GM12878 (cell line): ENCODE results near the gene JHY. TPM values are rescaled to one million over a fixed set of nuclear protein-coding genes. Genes with fewer than 3 reads are reported as not detected.

Source experiments
- ATAC-seq: fragments of 200-7000 bp; cut with Tn5 transposase; 3 replicates; pipeline ENCODE4 v1.9.1; 2020; ENCODE audit warnings: mild to moderate bottlenecking, moderate library complexity
- Bru-seq: library from RNA; stranded (reverse); fragments of 400-500 nt; gene quantifications from one replicate; lab custom pipeline; 2021; lab: Mats Ljungman, UMichigan
- BruChase-seq, 2 experiments: library from RNA; stranded (reverse); fragments of 400-500 nt; gene quantifications; one replicate each; lab custom pipeline; 2021; lab: Mats Ljungman, UMichigan
- BruUV-seq: library from RNA; stranded (reverse); fragments of 400-500 nt; replicated peaks from 2 replicates; lab custom pipeline; 2021; lab: Mats Ljungman, UMichigan
- CTCF ChIA-PET: fragments of 300-600 bp; sonication (Branson Sonifier 250); formaldehyde crosslinking; extraction: SDS; loops from one replicate; lab custom pipeline; 2021; ENCODE audit warnings: inconsistent platforms; lab: Yijun Ruan, JAX
- POLR2A ChIA-PET: fragments of 350-600 bp; formaldehyde crosslinking; extraction: SDS; loops from one replicate; lab custom pipeline; 2021; ENCODE audit warnings: inconsistent platforms; lab: Charles Lee
- RAD21 ChIA-PET: fragments of 300-600 bp; sonication (Branson Sonifier 250); formaldehyde crosslinking; loops from one replicate; lab custom pipeline; 2023; ENCODE audit warnings: antibody characterized with exemption; ENCODE audit not compliant: unreplicated experiment; lab: Charles Lee
- SMC1A ChIA-PET: fragments of 300-600 bp; sonication (Branson Sonifier 250); formaldehyde crosslinking; loops from one replicate; lab custom pipeline; 2023; ENCODE audit not compliant: unreplicated experiment, uncharacterized antibody; lab: Charles Lee
- DNase-seq: peaks from one replicate; pipeline ENCODE4 v3.0.0-alpha.2; 2011; ENCODE audit warnings: low read depth, low spot score
- FAIRE-seq: peaks from 3 replicates; lab custom pipeline; 2011; peaks lifted over from hg19 to GRCh38; lab: Jason Lieb, UNC
- H2AFZ ChIP-seq: 2 replicates; pipeline ENCODE4 v1.6.0; 2011; ENCODE audit warnings: low read depth, low read length, control low read depth; ENCODE audit not compliant: control insufficient read depth
- H3K27ac ChIP-seq: 2 replicates; pipeline ENCODE4 v1.5.1; 2011; ENCODE audit warnings: control low read depth; ENCODE audit not compliant: control insufficient read depth, insufficient read depth
- H3K27me3 ChIP-seq, 2 experiments: replicated peaks in 1 of 2; 2 replicates each; pipeline versions ENCODE4 v1.6.0 to v1.6.1; 2011; ENCODE audit warnings: low read length in 1 of 2; ENCODE audit not compliant: control insufficient read depth in 2 of 2, insufficient read depth in 2 of 2
- H3K36me3 ChIP-seq, 2 experiments: 2 replicates each; pipeline ENCODE4 v1.5.1; 2011; ENCODE audit warnings: low read length in 1 of 2; ENCODE audit not compliant: control insufficient read depth in 2 of 2, insufficient read depth in 2 of 2
- H3K4me1 ChIP-seq: 2 replicates; pipeline ENCODE4 v1.6.1; 2011; ENCODE audit warnings: mild to moderate bottlenecking, low read length, moderate library complexity, mixed read lengths; ENCODE audit not compliant: control insufficient read depth, insufficient read depth
- H3K4me2 ChIP-seq: 2 replicates; pipeline ENCODE4 v1.6.0; 2011; ENCODE audit warnings: control low read depth; ENCODE audit not compliant: control insufficient read depth, insufficient read depth
- H3K4me3 ChIP-seq: fragments of 200-600 bp; sonication (generic); 2 replicates; pipeline ENCODE4 v1.5.1; 2016
- H3K79me2 ChIP-seq: 2 replicates; pipeline ENCODE4 v1.6.0; 2011; ENCODE audit warnings: low read length; ENCODE audit not compliant: control insufficient read depth, insufficient read depth
- H3K9ac ChIP-seq: 2 replicates; pipeline ENCODE4 v1.8.0; 2011; ENCODE audit warnings: low read length, control low read depth, mixed read lengths; ENCODE audit not compliant: control insufficient read depth, insufficient read depth
- H3K9me3 ChIP-seq: replicated peaks from 3 replicates; pipeline ENCODE4 v1.5.1; 2011; ENCODE audit warnings: mild to moderate bottlenecking, low read length; ENCODE audit not compliant: control insufficient read depth, insufficient read depth
- H4K20me1 ChIP-seq: 2 replicates; pipeline ENCODE4 v1.6.0; 2011; ENCODE audit not compliant: control insufficient read depth, insufficient read depth
- MEF2B ChIP-seq: fragments of 450-650 bp; IDR thresholded peaks from 2 replicates; pipeline ENCODE4 v1.6.1; 2018; ENCODE audit warnings: mild to moderate bottlenecking, moderate library complexity; ENCODE audit not compliant: partially characterized antibody, poor library complexity, severe bottlenecking
- MLLT1 ChIP-seq: fragments of 450-650 bp; IDR thresholded peaks from 2 replicates; pipeline ENCODE4 v1.6.1; 2016; ENCODE audit warnings: mild to moderate bottlenecking
- NR2F1 ChIP-seq: fragments of 450-650 bp; conservative IDR thresholded peaks from 2 replicates; pipeline ENCODE4 v1.6.1; 2017; ENCODE audit warnings: mild to moderate bottlenecking
- SPI1 ChIP-seq: IDR thresholded peaks from 2 replicates; pipeline ENCODE4 v1.6.1; 2011; ENCODE audit warnings: low read depth, mild to moderate bottlenecking, low read length, moderate library complexity, borderline replicate concordance; ENCODE audit not compliant: insufficient read depth
- SUZ12 ChIP-seq: fragments of 200-600 bp; sonication (generic); IDR thresholded peaks from one replicate; pipeline ENCODE4 v1.6.1; 2018; ENCODE audit warnings: antibody characterized with exemption, mild to moderate bottlenecking; ENCODE audit not compliant: unreplicated experiment
- YY1 ChIP-seq: IDR thresholded peaks from 2 replicates; pipeline ENCODE4 v1.6.1; 2011; ENCODE audit warnings: low read depth, mild to moderate bottlenecking, low read length
- WGBS: methylation state at CpG from one replicate; pipeline ENCODE4 v1.1.6; 2016; ENCODE audit warnings: low lambda C conversion rate; ENCODE audit not compliant: insufficient replicate concordance, insufficient coverage; ENCODE audit errors: missing lambda C conversion rate; 5-methylcytosine and 5-hydroxymethylcytosine counted together
- in situ Hi-C: fragments of 300-500 bp; cut with MboI; formaldehyde crosslinking; loops from 9 replicates; pipeline ENCODE4 v1.14.3; 2018; ENCODE audit warnings: mixed read lengths
- intact Hi-C: fragments of 100-400 bp; cut with micrococcal nuclease; formaldehyde crosslinking; loops from one replicate; pipeline ENCODE4 v1.14.2; 2022; ENCODE audit not compliant: unreplicated experiment
- long read RNA-seq, 2 experiments: library from polyadenylated mRNA; unstranded; transcript quantifications; one replicate each; pipeline ENCODE4 v2.0.0, GENCODE V29; 2019 to 2020
- polyA minus RNA-seq, 3 experiments: library from RNA; depleted of rRNA, polyadenylated mRNA; stranded (reverse); fragments of >200 nt; gene quantifications; 2 replicates each; pipeline ENCODE4 v1.2.3, GENCODE V29; 2011
- polyA plus RNA-seq, 11 experiments: library from polyadenylated mRNA; depleted of rRNA in 4 of 11; unstranded in 6 of 11; stranded (reverse) in 5 of 11; fragments of >200 nt; fragmentation: Nextera tagmentation in 4 of 11; fragmentation: Illumina TruSeq in 1 of 11; extraction: Ambion mirVana in 4 of 11; extraction: Trizol in 1 of 11; gene quantifications; 1 replicate in 1 of 11; 2 replicates in 10 of 11; pipeline versions ENCODE4 v1.2.1 to v1.2.3, GENCODE V29; 2011 to 2016; ENCODE audit warnings: inconsistent platforms in 2 of 11, missing spikeins in 2 of 11, low read depth in 1 of 11
- total RNA-seq, 4 experiments: library from RNA; depleted of rRNA in 3 of 4; stranded (reverse); fragments of >200 nt in 3 of 4; fragmentation: Illumina TruSeq in 1 of 4; extraction: Trizol in 1 of 4; gene quantifications; 2 replicates each; pipeline versions ENCODE4 v1.2.1 to v1.2.3, GENCODE V29; 2013 to 2021

Gene JHY
- 30.2 and 30.7 TPM in 2 replicates for total RNA-seq (2013; cell fraction: nucleolus; rRNA removed)
- total RNA-seq (2014; rRNA removed) (4.7 and 5.6 TPM in 2 replicates), total RNA-seq (2014; rRNA removed; fragmentation: Illumina TruSeq; extraction: Trizol) (5.5 and 5.8 TPM in 2 replicates), total RNA-seq (2021) (4.4 and 5.1 TPM in 2 replicates), polyA plus RNA-seq (2011; rRNA removed) (7.1 and 9.1 TPM in 2 replicates), polyA plus RNA-seq (2014; fragmentation: Illumina TruSeq; extraction: Trizol) (5.9 and 7.4 TPM in 2 replicates), polyA plus RNA-seq (2014; fragmentation: Nextera tagmentation; extraction: Ambion mirVana) (1 to 10 TPM in 1 of 2 experiments, under 1 TPM in 1; 0.90 to 1.8 TPM), polyA plus RNA-seq (2014; rRNA removed) (3.7 and 4.6 TPM in 2 replicates), polyA plus RNA-seq (2016; fragmentation: Nextera tagmentation; extraction: Ambion mirVana) (1 to 10 TPM; 5.4 to 7.1 TPM), polyA minus RNA-seq (2011; rRNA and poly(A)+ RNA removed) (4.5 and 6.7 TPM in 2 replicates), Bru-seq, nascent RNA (percentile 61 among the genes with signal in this experiment), BruChase-seq, experiment 1, labeled RNA remaining after a 6-hour chase (percentile 59 among the genes with signal in this experiment), BruChase-seq, experiment 2, labeled RNA remaining after a 2-hour chase (percentile 58 among the genes with signal in this experiment)
- polyA plus RNA-seq (2011; ENCODE audit: low read depth) = 0.55 TPM
- 3.9 and 4.1 TPM in 2 replicates for polyA plus RNA-seq (2011; cell fraction: cytosol; rRNA removed)
- 4.0 and 4.7 TPM in 2 replicates for polyA plus RNA-seq (2011; cell fraction: nucleus; rRNA removed)
- polyA plus RNA-seq (2012) = 0.60 and 1.2 TPM in 2 replicates
- polyA minus RNA-seq (2011; cell fraction: cytosol; rRNA and poly(A)+ RNA removed) = 2.1 and 3.0 TPM in 2 replicates
- 4.5 and 6.9 TPM in 2 replicates for polyA minus RNA-seq (2011; cell fraction: nucleus; rRNA and poly(A)+ RNA removed)
- long read RNA-seq, experiment 1, partial matches to known transcripts = 0 of 1 reads
- long read RNA-seq, experiment 1, other reads (novel, unspliced or antisense) = 1 of 1 reads
- long read RNA-seq, experiment 2, partial matches to known transcripts = 7 of 13 reads
- long read RNA-seq, experiment 2, other reads (novel, unspliced or antisense) = 5 of 13 reads

GRCh38 chr11:122882189-122882856 is at the start of gene JHY:
JHY (plus strand) TSS chr11:122882759; CDS start chr11:122885850, 3,091 bp downstream.
- Histone ChIP-seq H4K20me1 (no peaks in the 10 kb centered on the region), H3K9ac (peak within 1 kb of the TSS; percentile 69), H3K79me2 (no peaks in the 10 kb centered on the region), H3K27ac (peak within 1 kb of the TSS; percentile 71), H3K4me3 (peak within 1 kb of the TSS; percentile 76), H3K9me3 (no peaks in the 10 kb centered on the region), H3K36me3 (no peaks in the 10 kb centered on the region), H3K4me1 (no peaks in the 10 kb centered on the region; the same call in 1 of the 2 replicates), H2AFZ (peak within 1 kb of the TSS; percentile 86), H3K27me3 (no peaks in the 10 kb centered on the region), H3K4me2 (peak within 1 kb of the TSS; percentile 81)
- FAIRE-seq (no peak), ATAC-seq (no peak), DNase-seq (no peak)
- RAD21 ChIA-PET = interaction anchor here (1.6 to 4.1 kb wide), 5 partner anchors 12 to 19 kb away, joined by 10 to 36 read pairs (median 24); no protein-coding TSS in a partner anchor
- TF ChIP-seq MEF2B (no peak), YY1 (no peak), SUZ12 (peak; percentile 86), NR2F1 (0 out of 2 replicates have a peak, but pooled peaks have one; percentile 60), MLLT1 (peak; percentile 92), SPI1 (no peak)
- in situ Hi-C loops = no loop called here
- intact Hi-C loops = no loop called here
- WGBS = 26% methylated on average over 38 of the region's 39 CpGs
- CTCF ChIA-PET = interaction anchor here (1.3 to 20.9 kb wide), 3 partner anchors 11 to 28 kb away, joined by 4 to 275 read pairs (median 8); no protein-coding TSS in a partner anchor
- SMC1A ChIA-PET = interaction anchor here (0.7 to 8.2 kb wide), 5 partner anchors 8 to 28 kb away, joined by 3 to 146 read pairs (median 9); no protein-coding TSS in a partner anchor
- POLR2A ChIA-PET = interaction anchor here (0.7 to 2.5 kb wide), 8 partner anchors 10 to 184 kb away, joined by 3 to 13 read pairs (median 6); no protein-coding TSS in a partner anchor
- no TSS peak for BruUV-seq
